HG03139 (cell line): ENCODE results near the gene DDN.

Experiments
- ATAC-seq: cut with Tn5 transposase; IDR thresholded peaks from one replicate; pipeline ENCODE4 v1.9.1; 2021; ENCODE audit not compliant: unreplicated experiment

DDN gene

GRCh38 chr12:49031573-49032161 is 32.5 kb upstream of the DDN start:
- no peak for ATAC-seq

- ATAC-seq: no peak
Measured at GRCh38 chr12:49030714-49031572, 31.8 kb upstream of the DDN start.

GRCh38 chr12:49030119-49030518 is 30.9 kb upstream of the DDN start:
- no peak for ATAC-seq

GRCh38 chr12:49028666-49029275 is 29.6 kb upstream of the DDN start:
- no peak for ATAC-seq

GRCh38 chr12:49027846-49028555 is 28.8 kb upstream of the DDN start:
- no peak for ATAC-seq

GRCh38 chr12:49026678-49027480 is 27.7 kb upstream of the DDN start:
- no peak for ATAC-seq

- ATAC-seq: no peak
Measured at GRCh38 chr12:49026101-49026500, 26.9 kb upstream of the DDN start.

GRCh38 chr12:49025463-49025862 is 26.3 kb upstream of the DDN start:
- no peak for ATAC-seq

- ATAC-seq: no peak
Measured at GRCh38 chr12:49024543-49024942, 25.4 kb upstream of the DDN start.

GRCh38 chr12:49023812-49024211 is 24.6 kb upstream of the DDN start:
- no peak for ATAC-seq

- ATAC-seq: no peak
Measured at GRCh38 chr12:49022558-49023178, 23.5 kb upstream of the DDN start.

GRCh38 chr12:49021292-49021915 is 22.2 kb upstream of the DDN start:
- no peak for ATAC-seq

- ATAC-seq: no peak
Measured at GRCh38 chr12:49020441-49020840, 21.3 kb upstream of the DDN start.

- ATAC-seq: no peak
Measured at GRCh38 chr12:49019443-49020324, 20.5 kb upstream of the DDN start.

- ATAC-seq: peak; percentile 16
Measured at GRCh38 chr12:49019120-49019430, 19.9 kb upstream of the DDN start.

GRCh38 chr12:49018261-49019119 is 19.3 kb upstream of the DDN start, which contains the start of gene PRKAG1:
PRKAG1 (minus strand) TSS chr12:49018776; CDS start chr12:49018740, 36 bp downstream.
- peak; percentile 86 for ATAC-seq

GRCh38 chr12:49017891-49018260 is 18.7 kb upstream of the DDN start:
- ATAC-seq: peak; percentile 4

- ATAC-seq: no peak
Measured at GRCh38 chr12:49015196-49015595, 16.0 kb upstream of the DDN start.
